HCT116 (cell line): Measurements from ENCODE around the gene CIB4. TPM values are rescaled to one million over a fixed set of nuclear protein-coding genes. Genes with fewer than 3 reads are reported as not detected.

ENCODE experiments used
- ATAC-seq: fragments of 200-7000 bp; cut with Tn5 transposase; 2 replicates; pipeline ENCODE4 v1.9.1; 2020; ENCODE audit warnings: mild to moderate bottlenecking, moderate library complexity
- BruUV-seq: library from RNA; stranded (reverse); fragments of 400-500 nt; replicated peaks from 2 replicates; lab custom pipeline; 2021; lab: Mats Ljungman, UMichigan
- CTCF ChIA-PET: fragments of 300-600 bp; sonication (Branson Sonifier 250); formaldehyde crosslinking; loops from one replicate; lab custom pipeline; 2021; ENCODE audit warnings: antibody characterized with exemption; lab: Charles Lee
- POLR2A ChIA-PET: fragments of 300-600, 350-600 bp; sonication (Branson Sonifier 250); formaldehyde crosslinking; loops from one replicate; lab custom pipeline; 2021; ENCODE audit warnings: antibody characterized with exemption; lab: Charles Lee
- RAD21 ChIA-PET, 2 experiments: fragments of 300-600 bp; sonication (Branson Sonifier 250); formaldehyde crosslinking; loops; one replicate each; lab custom pipeline; 2023; ENCODE audit warnings: low total read pairs in 2 of 2; ENCODE audit not compliant: uncharacterized antibody in 2 of 2, unreplicated experiment in 2 of 2, low non-redundant PET in 1 of 2; lab: Charles Lee
- DNase-seq: peaks from one replicate; pipeline ENCODE4 v3.0.0-alpha.2; 2010; ENCODE audit warnings: low read depth, low spot score
- H2AFZ ChIP-seq: fragments of 200-600 bp; shearing (Covaris generic), sonication (generic); 2 replicates; pipeline ENCODE4 v1.6.1; 2017; ENCODE audit warnings: low read depth, mixed run types, mixed read lengths, antibody characterized with exemption, low read length; ENCODE audit not compliant: poor library complexity, severe bottlenecking
- H3K27ac ChIP-seq: 2 replicates; pipeline ENCODE4 v1.5.1; 2012; ENCODE audit warnings: low read depth, low read length
- H3K27me3 ChIP-seq: fragments of 200-600 bp; sonication (generic); 2 replicates; pipeline ENCODE4 v1.6.1; 2016; ENCODE audit warnings: mixed run types, low read length, mixed read lengths; ENCODE audit not compliant: insufficient read depth
- H3K36me3 ChIP-seq, 2 experiments: fragments of 200-500 bp in 1 of 2; fragments of 200-600 bp in 1 of 2; sonication (Bioruptor generic) in 1 of 2; sonication (generic) in 1 of 2; 2 replicates each; pipeline versions ENCODE4 v1.5.1 to v1.6.1; 2014 to 2016; ENCODE audit warnings: low read length in 2 of 2, inconsistent platforms in 1 of 2, mixed read lengths in 1 of 2, mixed run types in 1 of 2; ENCODE audit not compliant: insufficient read depth in 2 of 2, control insufficient read depth in 1 of 2
- H3K4me1 ChIP-seq, 2 experiments: fragments of 200-600 bp in 1 of 2; sonication (generic) in 1 of 2; 2 replicates each; pipeline versions ENCODE4 v1.5.1 to v1.6.1; 2012 to 2017; ENCODE audit warnings: low read length in 2 of 2, inconsistent platforms in 1 of 2, mild to moderate bottlenecking in 1 of 2, mixed read lengths in 1 of 2, mixed run types in 1 of 2, moderate library complexity in 1 of 2; ENCODE audit not compliant: insufficient read depth in 2 of 2, control insufficient read depth in 1 of 2
- H3K4me2 ChIP-seq: fragments of 200-600 bp; sonication (generic); 2 replicates; pipeline ENCODE4 v1.6.1; 2017; ENCODE audit warnings: mixed run types, low read length, mixed read lengths
- H3K4me3 ChIP-seq, 2 experiments: fragments of 200-600 bp in 1 of 2; sonication (generic) in 1 of 2; replicated peaks in 1 of 2; 2 replicates each; pipeline ENCODE4 v1.5.1; 2011 to 2016; ENCODE audit warnings: low read length in 2 of 2, control low read depth in 1 of 2, low read depth in 1 of 2, mild to moderate bottlenecking in 1 of 2, mixed read lengths in 1 of 2, mixed run types in 1 of 2
- H3K79me2 ChIP-seq: fragments of 200-600 bp; sonication (generic); 2 replicates; pipeline ENCODE4 v1.6.1; 2017; ENCODE audit warnings: mild to moderate bottlenecking, mixed run types, low read length, moderate library complexity, mixed read lengths; ENCODE audit not compliant: insufficient read depth
- H3K9ac ChIP-seq: fragments of 200-600 bp; sonication (generic); 2 replicates; pipeline ENCODE4 v1.6.1; 2016; ENCODE audit warnings: low read length, mixed read lengths
- H3K9me2 ChIP-seq: fragments of 200-600 bp; sonication (generic), shearing (Covaris generic); 2 replicates; pipeline ENCODE4 v1.6.1; 2017; ENCODE audit warnings: mixed run types, mild to moderate bottlenecking, moderate library complexity; ENCODE audit not compliant: insufficient read depth
- H3K9me3 ChIP-seq, 2 experiments: fragments of 200-500 bp in 1 of 2; fragments of 200-600 bp in 1 of 2; sonication (Bioruptor generic) in 1 of 2; sonication (generic) in 1 of 2; 2 replicates each; pipeline ENCODE4 v1.6.1; 2014 to 2017; ENCODE audit warnings: low read length in 2 of 2, mixed read lengths in 2 of 2, inconsistent platforms in 1 of 2, low read depth in 1 of 2, mild to moderate bottlenecking in 1 of 2, mixed run types in 1 of 2, moderate library complexity in 1 of 2; ENCODE audit not compliant: control insufficient read depth in 1 of 2, insufficient read depth in 1 of 2
- H4K20me1 ChIP-seq: fragments of 200-600 bp; sonication (generic), shearing (Covaris generic); 2 replicates; pipeline ENCODE4 v1.6.1; 2017; ENCODE audit warnings: mixed run types, mild to moderate bottlenecking, moderate library complexity; ENCODE audit not compliant: insufficient read depth
- EZH2phosphoT487 ChIP-seq: fragments of 200-600 bp; IDR thresholded peaks from 2 replicates; pipeline ENCODE4 v1.6.1; 2018; ENCODE audit warnings: antibody characterized with exemption, borderline replicate concordance
- FOSL1 ChIP-seq: IDR thresholded peaks from 2 replicates; pipeline ENCODE4 v1.6.1; 2012; ENCODE audit warnings: low read depth
- POLR2AphosphoS5 ChIP-seq: IDR thresholded peaks from 2 replicates; pipeline ENCODE4 v1.6.1; 2011; ENCODE audit warnings: mild to moderate bottlenecking, low read depth, low read length, moderate library complexity
- RAD21 ChIP-seq: IDR thresholded peaks from 2 replicates; pipeline ENCODE4 v1.6.1; 2012; ENCODE audit warnings: low read depth, mild to moderate bottlenecking
- REST ChIP-seq: IDR thresholded peaks from 2 replicates; pipeline ENCODE4 v1.6.1; 2012; ENCODE audit warnings: low read depth
- SP1 ChIP-seq: IDR thresholded peaks from 2 replicates; pipeline ENCODE4 v1.6.1; 2012; ENCODE audit warnings: low read depth
- TCF7L2 ChIP-seq: IDR thresholded peaks from 2 replicates; pipeline ENCODE4 v1.7.0; 2011; ENCODE audit warnings: borderline replicate concordance, inconsistent platforms; ENCODE audit not compliant: insufficient read depth, insufficient read length; ENCODE audit errors: extremely low read depth
- YY1 ChIP-seq: IDR thresholded peaks from 2 replicates; pipeline ENCODE4 v1.6.1; 2011; ENCODE audit warnings: low read length, low read depth, moderate library complexity, mild to moderate bottlenecking; ENCODE audit not compliant: insufficient replicate concordance; ENCODE audit errors: extremely low read depth
- intact Hi-C: fragments of 100-400 bp; cut with micrococcal nuclease; formaldehyde crosslinking; loops from 2 replicates; pipeline ENCODE4 v1.10.0; 2022
- total RNA-seq: library from RNA; stranded (reverse); gene quantifications from one replicate; pipeline ENCODE4 v1.2.1, GENCODE V29; 2021; ENCODE audit not compliant: unreplicated experiment
- TF ChIP-seq, protein P1 (sequence below): IDR thresholded peaks from 2 replicates; pipeline ENCODE4 v1.6.1; 2012

The CIB4 gene
- total RNA-seq, 1 experiment from 2014 or later: not detected

GRCh38 chr2:26571316-26571715 is 69.8 kb downstream of the CIB4 start:
- no peak overlapping the region for H3K4me2 ChIP-seq
- ChIA-PET CTCF (no interaction called here), POLR2A (no interaction called here), RAD21 (no interaction called here)
- H3K9me2 ChIP-seq: no peaks in the 10 kb centered on the region
- no peak for DNase-seq
- H3K4me1 ChIP-seq: no peaks in the 10 kb centered on the region; a peak in 1 of 4 replicates
- no peaks in the 10 kb centered on the region for H3K79me2 ChIP-seq
- intact Hi-C loops: loop anchor here (10.0 kb wide), 2 partner anchors 337 to 617 kb away; no protein-coding TSS in a partner anchor
- H3K9me3 ChIP-seq: no peaks in the 10 kb centered on the region
- TF ChIP-seq, protein P1, sequence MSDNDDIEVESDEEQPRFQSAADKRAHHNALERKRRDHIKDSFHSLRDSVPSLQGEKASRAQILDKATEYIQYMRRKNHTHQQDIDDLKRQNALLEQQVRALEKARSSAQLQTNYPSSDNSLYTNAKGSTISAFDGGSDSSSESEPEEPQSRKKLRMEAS: no peak
- TF ChIP-seq REST: no peak
- no peak for TF ChIP-seq TCF7L2
- TF ChIP-seq POLR2AphosphoS5: no peak
- H3K27me3 ChIP-seq: no peaks in the 10 kb centered on the region
- no peak for ATAC-seq
- no peaks in the 10 kb centered on the region for H3K36me3 ChIP-seq
- H3K4me3 ChIP-seq: no peak overlapping the region
- H3K9ac ChIP-seq: no peak overlapping the region
- H2AFZ ChIP-seq: no peak overlapping the region
- H4K20me1 ChIP-seq: no peaks in the 10 kb centered on the region
- no peak overlapping the region for H3K27ac ChIP-seq
- BruUV-seq: no TSS peak

- Histone ChIP-seq H3K4me3 (no peak overlapping the region), H3K9ac (no peak overlapping the region), H3K27me3 (no peaks in the 10 kb centered on the region), H3K9me3 (no peaks in the 10 kb centered on the region), H3K4me1 (no peaks in the 10 kb centered on the region), H3K9me2 (no peaks in the 10 kb centered on the region), H3K4me2 (no peak overlapping the region), H2AFZ (no peak overlapping the region), H3K36me3 (no peaks in the 10 kb centered on the region), H3K79me2 (no peaks in the 10 kb centered on the region), H4K20me1 (no peaks in the 10 kb centered on the region), H3K27ac (no peak overlapping the region)
- intact Hi-C loops: loop anchor here (10.0 kb wide), 2 partner anchors 335 to 615 kb away; no protein-coding TSS in a partner anchor
- BruUV-seq: no TSS peak
- ChIA-PET POLR2A (no interaction called here), CTCF (no interaction called here), RAD21 (no interaction called here)
- ATAC-seq (no peak), DNase-seq (no peak)
- TF ChIP-seq REST: no peak
- no peak for TF ChIP-seq EZH2phosphoT487
- TF ChIP-seq YY1: no peak
- no peak for TF ChIP-seq SP1
- TF ChIP-seq RAD21: no peak
- TF ChIP-seq, protein P1: no peak
- TF ChIP-seq FOSL1: no peak
- no peak for TF ChIP-seq TCF7L2
Measured at GRCh38 chr2:26570083-26570430, 71.1 kb downstream of the CIB4 start.
